ENCODE data around the gene IDH1.
"Not testable (repeated sequence)": the region's sequence is repeated elsewhere in the genome, so short reads cannot be mapped to it uniquely, and the experiment has no call there.

The IDH1 gene

DNA sequence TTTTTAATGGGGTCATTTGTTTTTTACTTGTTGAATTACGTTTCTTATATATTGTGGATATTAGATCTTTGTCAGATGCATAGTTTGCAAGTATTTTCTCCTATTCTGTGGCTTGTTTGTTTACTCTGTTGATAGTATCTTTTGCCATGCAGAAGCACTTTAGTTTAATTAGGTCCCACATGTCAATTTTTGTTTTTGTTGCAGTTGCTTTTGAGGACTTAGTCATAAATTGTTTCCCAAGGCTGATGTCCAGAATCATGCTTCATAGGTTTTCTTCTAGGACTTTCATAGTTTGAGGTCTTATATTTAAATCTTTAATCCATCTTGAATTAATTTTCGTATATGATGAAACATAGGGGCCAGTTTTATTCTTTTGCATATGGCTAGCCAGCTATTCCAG lies 24.4 kb upstream of the IDH1 start:
- no peak for DNase-seq
- no peaks in the 10 kb centered on the region for H3K9me3 ChIP-seq
- no peaks in the 10 kb centered on the region for H3K4me1 ChIP-seq
- no peaks in the 10 kb centered on the region for H3K27me3 ChIP-seq
- TF ChIP-seq, protein P1, sequence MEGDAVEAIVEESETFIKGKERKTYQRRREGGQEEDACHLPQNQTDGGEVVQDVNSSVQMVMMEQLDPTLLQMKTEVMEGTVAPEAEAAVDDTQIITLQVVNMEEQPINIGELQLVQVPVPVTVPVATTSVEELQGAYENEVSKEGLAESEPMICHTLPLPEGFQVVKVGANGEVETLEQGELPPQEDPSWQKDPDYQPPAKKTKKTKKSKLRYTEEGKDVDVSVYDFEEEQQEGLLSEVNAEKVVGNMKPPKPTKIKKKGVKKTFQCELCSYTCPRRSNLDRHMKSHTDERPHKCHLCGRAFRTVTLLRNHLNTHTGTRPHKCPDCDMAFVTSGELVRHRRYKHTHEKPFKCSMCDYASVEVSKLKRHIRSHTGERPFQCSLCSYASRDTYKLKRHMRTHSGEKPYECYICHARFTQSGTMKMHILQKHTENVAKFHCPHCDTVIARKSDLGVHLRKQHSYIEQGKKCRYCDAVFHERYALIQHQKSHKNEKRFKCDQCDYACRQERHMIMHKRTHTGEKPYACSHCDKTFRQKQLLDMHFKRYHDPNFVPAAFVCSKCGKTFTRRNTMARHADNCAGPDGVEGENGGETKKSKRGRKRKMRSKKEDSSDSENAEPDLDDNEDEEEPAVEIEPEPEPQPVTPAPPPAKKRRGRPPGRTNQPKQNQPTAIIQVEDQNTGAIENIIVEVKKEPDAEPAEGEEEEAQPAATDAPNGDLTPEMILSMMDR (IDR thresholded peaks at IDR 0.05): no peak
- intact Hi-C loops (cut with DNase I; ENCODE audit: low total_unique reads): no loop called here
- no peak overlapping the region for H3K4me3 ChIP-seq
- H3K27ac ChIP-seq: no peak overlapping the region
- H3K36me3 ChIP-seq: peaks cover 46 to 89% (median 63%) of the 10 kb centered on the region in 3 donors

DNA sequence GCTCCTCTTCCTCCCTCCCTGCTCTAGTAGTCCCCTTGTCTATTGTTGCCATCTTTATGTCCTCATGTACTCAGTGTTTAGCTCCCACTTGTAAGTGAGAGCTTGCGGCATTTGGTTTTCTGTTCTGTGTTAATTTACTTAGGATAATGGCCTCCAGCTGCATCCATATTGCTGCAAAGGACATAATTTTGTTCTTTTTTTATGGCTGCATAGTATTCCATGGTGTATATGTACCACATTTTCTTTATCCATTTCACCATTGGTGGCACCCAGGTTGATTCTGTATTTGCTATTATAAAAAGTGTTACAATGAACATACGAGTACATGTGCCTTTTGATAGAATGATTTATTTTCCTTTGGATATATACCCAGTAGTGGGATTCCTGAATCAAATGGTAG lies 23.7 kb upstream of the IDH1 start:
- Histone ChIP-seq H3K4me3 (no peak overlapping the region), H3K9me3 (no peaks in the 10 kb centered on the region), H3K27ac (no peak overlapping the region), H3K4me1 (no peaks in the 10 kb centered on the region), H3K36me3 (peaks cover 50 to 91% (median 67%) of the 10 kb centered on the region in 3 donors), H3K27me3 (no peaks in the 10 kb centered on the region)
- TF ChIP-seq, protein P1 (IDR thresholded peaks at IDR 0.05): no peak
- DNase-seq: no peak
- intact Hi-C loops (cut with DNase I; ENCODE audit: low total_unique reads): no loop called here

DNA sequence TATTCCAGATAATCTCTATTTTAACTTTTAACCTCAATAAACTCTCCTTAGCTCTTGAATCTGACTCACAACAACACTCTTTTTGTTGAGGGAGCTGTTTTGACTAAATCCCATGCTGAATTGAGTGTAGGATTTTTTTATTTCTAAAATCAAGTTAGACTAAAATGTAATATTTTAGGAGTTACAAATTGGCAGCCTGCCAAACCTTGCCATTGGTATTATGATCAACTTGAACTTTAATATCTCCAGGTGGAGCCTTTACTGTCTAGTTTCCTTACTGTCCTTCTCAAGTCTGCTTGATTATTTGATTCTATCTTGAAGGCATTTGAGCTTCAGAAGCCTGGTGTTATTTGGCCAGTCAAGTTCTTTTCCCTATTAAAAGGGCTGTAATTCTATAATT lies 19.9 kb upstream of the IDH1 start:
- Histone ChIP-seq H3K9me3 (no peaks in the 10 kb centered on the region), H3K27me3 (no peaks in the 10 kb centered on the region), H3K4me1 (peaks cover 0 to under 1% (median 0%) of the 10 kb centered on the region in 4 donors), H3K27ac (no peak overlapping the region), H3K4me3 (no peak overlapping the region), H3K36me3 (peaks cover 50 to 72% (median 54%) of the 10 kb centered on the region in 3 donors)
- TF ChIP-seq, protein P1 (IDR thresholded peaks at IDR 0.05): no peak
- intact Hi-C loops (cut with DNase I; ENCODE audit: low total_unique reads): no loop called here
- DNase-seq: no peak

DNA sequence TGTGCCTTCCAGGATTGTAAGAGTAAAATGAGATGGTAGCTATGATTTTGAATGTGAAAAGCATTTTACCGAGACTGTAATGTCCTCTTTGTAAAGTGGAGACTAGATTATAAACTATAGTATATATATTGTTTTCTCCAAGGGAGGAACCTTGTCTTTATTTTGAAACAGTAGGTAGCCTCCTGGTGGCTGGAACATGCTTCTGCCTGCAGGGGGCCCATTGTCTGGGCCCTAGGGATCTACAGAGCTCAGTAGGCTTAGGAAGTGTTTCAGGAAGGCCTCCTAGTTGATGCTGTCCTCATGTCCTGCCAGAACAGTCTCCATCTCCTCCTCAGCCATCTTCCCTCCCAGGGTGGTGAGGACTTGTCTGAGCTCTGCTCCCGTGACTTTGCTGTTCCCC lies 14.2 kb upstream of the IDH1 start:
- DNase-seq: no peak
- TF ChIP-seq, protein P1 (IDR thresholded peaks at IDR 0.05): no peak
- intact Hi-C loops (cut with DNase I; ENCODE audit: low total_unique reads): loop anchor here (5.0 to 10.0 kb wide), 3 partner anchors 53 to 644 kb away; partner anchors contain the start of gene METTL21A
- no peaks in the 10 kb centered on the region for H3K9me3 ChIP-seq
- H3K4me1 ChIP-seq: peaks cover 0 to 38% (median 24%) of the 10 kb centered on the region in 4 donors
- H3K36me3 ChIP-seq: peaks cover 19 to 24% (median 19%) of the 10 kb centered on the region in 3 donors
- H3K27ac ChIP-seq: no peak overlapping the region
- H3K27me3 ChIP-seq: no peaks in the 10 kb centered on the region
- no peak overlapping the region for H3K4me3 ChIP-seq

DNA sequence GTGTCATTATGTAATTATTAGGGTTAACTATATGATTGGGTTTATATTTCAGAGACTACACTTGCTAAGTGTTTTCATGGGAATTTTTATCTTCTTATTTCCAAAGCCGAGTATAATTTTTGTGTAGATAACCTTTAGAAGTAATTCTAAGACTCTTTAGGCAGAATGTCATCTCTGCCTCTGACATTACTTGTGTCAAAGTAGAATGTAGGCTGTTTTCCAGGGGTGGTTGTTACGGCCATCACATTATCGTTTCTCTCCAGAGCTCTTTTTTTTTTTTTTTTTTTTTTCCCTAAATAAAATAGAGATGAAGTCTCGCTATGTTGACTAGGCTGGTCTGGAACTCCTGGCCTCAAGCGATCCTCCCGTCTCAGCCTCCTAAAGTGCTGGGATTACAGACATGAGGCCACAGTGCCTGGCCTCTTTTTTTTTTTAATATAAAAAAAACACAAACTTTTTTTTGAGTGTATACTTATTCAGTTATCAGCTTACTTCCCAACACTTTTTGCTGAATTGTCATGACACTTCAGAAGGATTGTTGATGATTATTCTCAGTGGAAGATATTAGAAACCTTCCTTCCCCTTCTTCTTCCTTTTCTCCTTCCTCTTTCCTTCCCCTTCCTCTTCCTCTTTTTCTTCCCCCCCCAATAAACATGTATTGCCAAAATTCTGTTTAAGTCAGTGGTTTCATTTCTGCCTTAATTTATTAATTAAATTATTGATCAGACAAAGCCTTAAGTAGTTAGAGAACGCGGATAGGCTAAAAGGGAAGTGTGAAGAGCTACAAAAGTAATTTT lies 13.5 kb upstream of the IDH1 start:
- H3K27me3 ChIP-seq: no peaks in the 10 kb centered on the region
- no peak overlapping the region for H3K27ac ChIP-seq
- TF ChIP-seq, protein P1 (IDR thresholded peaks at IDR 0.05): no peak
- H3K4me3 ChIP-seq: no peak overlapping the region
- H3K4me1 ChIP-seq: peaks cover 0 to 38% (median 24%) of the 10 kb centered on the region in 4 donors
- DNase-seq: no peak
- peaks cover 12 to 17% (median 13%) of the 10 kb centered on the region in 3 donors for H3K36me3 ChIP-seq
- no peaks in the 10 kb centered on the region for H3K9me3 ChIP-seq
- intact Hi-C loops (cut with DNase I; ENCODE audit: low total_unique reads): loop anchor here (5.0 to 10.0 kb wide), 3 partner anchors 54 to 644 kb away; partner anchors contain the start of gene METTL21A

DNA sequence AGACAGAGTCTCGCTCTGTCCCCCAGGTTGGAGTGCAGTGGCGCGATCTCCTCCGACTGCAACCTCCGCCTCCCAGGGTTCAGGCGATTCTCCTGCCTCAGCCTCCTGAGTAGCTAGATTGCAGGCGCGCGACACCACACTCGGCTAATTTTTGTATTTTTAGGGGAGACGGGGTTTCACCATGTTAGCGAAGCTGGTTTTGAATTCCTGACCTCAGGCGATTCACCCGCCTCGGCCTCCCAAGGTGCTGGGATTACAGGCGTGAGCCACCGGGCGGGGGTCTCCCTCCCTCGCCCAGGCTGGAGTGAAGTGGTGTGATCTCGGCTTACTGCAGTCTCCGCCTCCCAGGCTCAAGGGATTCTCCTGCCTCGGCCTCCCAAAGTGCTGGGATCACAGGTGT lies 12.7 kb upstream of the IDH1 start:
- H3K27me3 ChIP-seq, H3K27ac ChIP-seq, DNase-seq, H3K9me3 ChIP-seq: not testable (repeated sequence)
- Histone ChIP-seq H3K36me3 (peaks cover 5 to 12% (median 8%) of the 10 kb centered on the region in 3 donors), H3K4me3 (peak overlapping the region; percentile 84 to 99), H3K4me1 (peaks cover 0 to 38% (median 24%) of the 10 kb centered on the region in 4 donors)
- intact Hi-C loops (cut with DNase I; ENCODE audit: low total_unique reads): loop anchor here (5.0 to 10.0 kb wide), 3 partner anchors 55 to 643 kb away; partner anchors contain the start of gene METTL21A

Data from tibial artery (tissue), 4 donors.